Caco-2 (cell line): ENCODE measurements around the gene ZFYVE9. TPM values are rescaled to one million over a fixed set of nuclear protein-coding genes. Genes with fewer than 3 reads are reported as not detected.

Experiments
- BruUV-seq: library from RNA; stranded (reverse); fragments of 400-500 nt; replicated peaks from 2 replicates; lab custom pipeline; 2021; lab: Mats Ljungman, UMichigan
- CTCF ChIA-PET: fragments of 300-600 bp; sonication (Branson Sonifier 250); formaldehyde crosslinking; loops from one replicate; lab custom pipeline; 2022; ENCODE audit warnings: antibody characterized with exemption; lab: Charles Lee
- POLR2A ChIA-PET: fragments of 300-600 bp; sonication (Branson Sonifier 250); formaldehyde crosslinking; loops from one replicate; lab custom pipeline; 2022; ENCODE audit warnings: antibody characterized with exemption; lab: Charles Lee
- DNase-seq, 2 experiments: peaks; one replicate each; pipeline versions ENCODE4 v3.0.0 to v3.0.0-alpha.2; 2020 to 2022
- H3K27me3 ChIP-seq: replicated peaks from 2 replicates; pipeline ENCODE4 v1.6.0; 2011; ENCODE audit warnings: low read length; ENCODE audit not compliant: control insufficient read depth, insufficient read depth
- H3K36me3 ChIP-seq: 2 replicates; pipeline ENCODE4 v1.5.1; 2011; ENCODE audit warnings: low read length; ENCODE audit not compliant: control insufficient read depth, insufficient read depth
- H3K4me1 ChIP-seq: fragments of 250-450 bp; sonication (Bioruptor Pico); 2 replicates; pipeline ENCODE4 v1.5.1; 2020; ENCODE audit warnings: mild to moderate bottlenecking
- H3K4me3 ChIP-seq: 2 replicates; pipeline ENCODE4 v1.5.1; 2011; ENCODE audit warnings: low read depth, mild to moderate bottlenecking, control low read depth, low read length
- H3K9me3 ChIP-seq: fragments of 250-450 bp; sonication (Bioruptor Pico); 2 replicates; pipeline ENCODE4 v1.5.1; 2020; ENCODE audit warnings: mild to moderate bottlenecking, moderate library complexity
- H3K27ac Mint-ChIP-seq: one replicate; pipeline ENCODE4 v1.8.0; 2022; ENCODE audit warnings: mixed read lengths; ENCODE audit not compliant: unreplicated experiment
- H3K27me3 Mint-ChIP-seq: one replicate; pipeline ENCODE4 v1.8.0; 2022; ENCODE audit warnings: mixed read lengths; ENCODE audit not compliant: insufficient read depth, unreplicated experiment
- H3K36me3 Mint-ChIP-seq: one replicate; pipeline ENCODE4 v1.8.0; 2022; ENCODE audit warnings: mild to moderate bottlenecking, mixed read lengths; ENCODE audit not compliant: insufficient read depth, unreplicated experiment
- H3K4me1 Mint-ChIP-seq: one replicate; pipeline ENCODE4 v1.8.0; 2022; ENCODE audit warnings: low read depth, mixed read lengths; ENCODE audit not compliant: unreplicated experiment
- H3K4me3 Mint-ChIP-seq: one replicate; pipeline ENCODE4 v1.8.0; 2022; ENCODE audit warnings: mild to moderate bottlenecking, moderate library complexity, mixed read lengths; ENCODE audit not compliant: unreplicated experiment
- H3K9me3 Mint-ChIP-seq: one replicate; pipeline ENCODE4 v1.8.0; 2022; ENCODE audit warnings: mixed read lengths; ENCODE audit not compliant: unreplicated experiment
- CTCF ChIP-seq, 2 experiments: fragments of 200-600 bp in 1 of 2; IDR thresholded peaks; 1 replicate in 1 of 2; 2 replicates in 1 of 2; pipeline versions ENCODE4 v1.5.1 to v1.8.0; 2011 to 2022; ENCODE audit warnings: antibody characterized with exemption in 1 of 2, control low read depth in 1 of 2, inconsistent platforms in 1 of 2, low read depth in 1 of 2, low read length in 1 of 2, mild to moderate bottlenecking in 1 of 2, moderate library complexity in 1 of 2; ENCODE audit not compliant: insufficient read depth in 1 of 2, severe bottlenecking in 1 of 2, unreplicated experiment in 1 of 2
- intact Hi-C: fragments of 100-400 bp; cut with micrococcal nuclease; formaldehyde crosslinking; loops from one replicate; pipeline ENCODE4 v1.10.0; 2022; ENCODE audit not compliant: unreplicated experiment
- total RNA-seq: library from RNA; stranded (reverse); gene quantifications from 2 replicates; pipeline ENCODE4 v1.2.3, GENCODE V29; 2022

Gene ZFYVE9
- total RNA-seq, 1 experiment from 2014 or later = 18.4 TPM

GRCh38 chr1:52192436-52192835 is 50.5 kb downstream of the ZFYVE9 start:
- Mint-ChIP-seq H3K4me3 (no peak overlapping the region), H3K9me3 (no peaks in the 10 kb centered on the region), H3K36me3 (no peaks in the 10 kb centered on the region), H3K4me1 (peaks cover 22% of the 10 kb centered on the region), H3K27ac (no peak overlapping the region), H3K27me3 (no peaks in the 10 kb centered on the region)
- no peaks in the 10 kb centered on the region for H3K27me3 ChIP-seq
- CTCF ChIA-PET = no interaction called here
- H3K4me1 ChIP-seq = peaks cover 10% of the 10 kb centered on the region; the same call in 1 of the 2 replicates
- intact Hi-C loops = no loop called here
- POLR2A ChIA-PET = no interaction called here
- no peaks in the 10 kb centered on the region for H3K9me3 ChIP-seq
- no peak overlapping the region for H3K4me3 ChIP-seq
- BruUV-seq = no TSS peak
- no peak for TF ChIP-seq CTCF (IDR thresholded peaks at IDR 0.05; ENCODE audit: insufficient read depth in 1 of 2, low read depth in 1 of 2, low read length in 1 of 2, severe bottlenecking in 1 of 2, unreplicated experiment in 1 of 2)
- DNase-seq = no peak
- H3K36me3 ChIP-seq = no peaks in the 10 kb centered on the region

DNA sequence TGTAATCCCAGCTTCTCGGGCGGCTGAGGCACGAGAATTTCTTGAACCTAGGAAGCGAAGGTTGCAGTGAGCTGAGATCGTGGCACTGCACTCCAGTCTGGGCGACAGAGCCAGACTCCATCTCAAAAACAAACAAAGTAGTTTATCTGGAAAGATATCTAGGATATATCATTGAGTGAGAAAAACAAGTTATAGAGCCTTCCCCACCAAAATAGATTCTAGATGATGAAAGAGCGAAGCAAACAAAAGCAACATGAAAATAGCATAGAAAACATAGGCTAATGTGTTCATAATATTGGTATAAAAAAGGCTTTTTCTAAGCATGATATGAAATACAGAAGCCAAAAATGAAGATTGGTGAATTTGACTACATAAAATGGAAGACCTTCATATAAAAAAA is 52.1 kb downstream of the ZFYVE9 start:
- Histone ChIP-seq H3K4me3 (no peak overlapping the region), H3K9me3 (no peaks in the 10 kb centered on the region), H3K36me3 (no peaks in the 10 kb centered on the region), H3K4me1 (peaks cover 10% of the 10 kb centered on the region; the same call in 1 of the 2 replicates), H3K27me3 (no peaks in the 10 kb centered on the region)
- Mint-ChIP-seq H3K27me3 (no peaks in the 10 kb centered on the region), H3K4me3 (no peak overlapping the region), H3K36me3 (no peaks in the 10 kb centered on the region), H3K27ac (no peak overlapping the region), H3K9me3 (no peaks in the 10 kb centered on the region), H3K4me1 (peaks cover 22% of the 10 kb centered on the region)
- BruUV-seq = no TSS peak
- intact Hi-C loops = no loop called here
- POLR2A ChIA-PET = no interaction called here
- no peak for DNase-seq
- CTCF ChIA-PET = interaction anchor here (0.7 kb wide), 1 partner anchor 755 kb away, joined by 5 read pairs; no protein-coding TSS in a partner anchor
- no peak for TF ChIP-seq CTCF (IDR thresholded peaks at IDR 0.05; ENCODE audit: insufficient read depth in 1 of 2, low read depth in 1 of 2, low read length in 1 of 2, severe bottlenecking in 1 of 2, unreplicated experiment in 1 of 2)

GRCh38 chr1:52195161-52195560 is 53.3 kb downstream of the ZFYVE9 start:
- POLR2A ChIA-PET = no interaction called here
- Histone ChIP-seq H3K27me3 (no peaks in the 10 kb centered on the region), H3K4me3 (no peak overlapping the region), H3K36me3 (no peaks in the 10 kb centered on the region), H3K4me1 (peaks cover 4% of the 10 kb centered on the region; the same call in 1 of the 2 replicates), H3K9me3 (no peaks in the 10 kb centered on the region)
- intact Hi-C loops = no loop called here
- Mint-ChIP-seq H3K9me3 (no peaks in the 10 kb centered on the region), H3K27ac (no peak overlapping the region), H3K4me3 (no peak overlapping the region), H3K36me3 (no peaks in the 10 kb centered on the region), H3K27me3 (no peaks in the 10 kb centered on the region), H3K4me1 (peaks cover 17% of the 10 kb centered on the region)
- no peak for TF ChIP-seq CTCF (IDR thresholded peaks at IDR 0.05; ENCODE audit: insufficient read depth in 1 of 2, low read depth in 1 of 2, low read length in 1 of 2, severe bottlenecking in 1 of 2, unreplicated experiment in 1 of 2)
- no TSS peak for BruUV-seq
- CTCF ChIA-PET = no interaction called here
- DNase-seq = no peak
